Keratinocyte (primary cell): ENCODE measurements around the gene HBP1. TPM values are rescaled to one million over a fixed set of nuclear protein-coding genes. Genes with fewer than 3 reads are reported as not detected.

Source experiments
- DNase-seq: peaks from one replicate; pipeline ENCODE4 v3.0.0-alpha.2; 2011; ENCODE audit warnings: low read depth, missing footprints, low spot score
- FAIRE-seq: peaks from 2 replicates; lab custom pipeline; 2011; peaks lifted over from hg19 to GRCh38; lab: Jason Lieb, UNC
- H2AFZ ChIP-seq: 2 replicates; pipeline ENCODE4 v1.6.0; 2012; ENCODE audit warnings: low read length, control low read depth, inconsistent platforms; ENCODE audit not compliant: control insufficient read depth
- H3K27ac ChIP-seq: 2 replicates; pipeline ENCODE4 v1.5.1; 2011; ENCODE audit warnings: low read length; ENCODE audit not compliant: control insufficient read depth, insufficient read depth
- H3K27me3 ChIP-seq: 3 replicates; pipeline ENCODE4 v1.6.0; 2011; ENCODE audit warnings: low read length; ENCODE audit not compliant: control insufficient read depth, insufficient read depth; ENCODE audit errors: extremely low read depth
- H3K36me3 ChIP-seq, 2 experiments: 2 replicates in 1 of 2; 3 replicates in 1 of 2; pipeline ENCODE4 v1.5.1; 2011; ENCODE audit warnings: low read length in 2 of 2, mild to moderate bottlenecking in 1 of 2; ENCODE audit not compliant: control insufficient read depth in 2 of 2, insufficient read depth in 2 of 2; ENCODE audit errors: extremely low read depth in 1 of 2
- H3K4me1 ChIP-seq: 3 replicates; pipeline ENCODE4 v1.5.1; 2011; ENCODE audit warnings: low read length; ENCODE audit not compliant: control insufficient read depth, insufficient read depth; ENCODE audit errors: extremely low read depth
- H3K4me2 ChIP-seq: 3 replicates; pipeline ENCODE4 v1.6.0; 2011; ENCODE audit warnings: low read depth, low read length; ENCODE audit not compliant: control insufficient read depth, insufficient read depth; ENCODE audit errors: extremely low read depth
- H3K4me3 ChIP-seq, 3 experiments: fragments of 200-600 bp in 1 of 3; sonication (generic) in 1 of 3; 2 replicates in 2 of 3; 3 replicates in 1 of 3; pipeline ENCODE4 v1.5.1; 2011 to 2016; ENCODE audit warnings: low read length in 3 of 3, mild to moderate bottlenecking in 3 of 3, control low read depth in 2 of 3, inconsistent platforms in 1 of 3, low read depth in 1 of 3, mixed read lengths in 1 of 3, mixed run types in 1 of 3, moderate library complexity in 1 of 3; ENCODE audit not compliant: control insufficient read depth in 2 of 3, insufficient read depth in 2 of 3; ENCODE audit errors: extremely low read depth in 1 of 3
- H3K79me2 ChIP-seq: 2 replicates; pipeline ENCODE4 v1.6.0; 2012; ENCODE audit warnings: low read length; ENCODE audit not compliant: control insufficient read depth, insufficient read depth
- H3K9ac ChIP-seq: 3 replicates; pipeline ENCODE4 v1.6.0; 2011; ENCODE audit warnings: low read length; ENCODE audit not compliant: control insufficient read depth, insufficient read depth; ENCODE audit errors: extremely low read depth
- H3K9me1 ChIP-seq: 3 replicates; pipeline ENCODE4 v1.6.0; 2011; ENCODE audit warnings: low read length; ENCODE audit not compliant: control insufficient read depth, insufficient read depth; ENCODE audit errors: extremely low read depth
- H3K9me3 ChIP-seq: 2 replicates; pipeline ENCODE4 v1.5.1; 2012; ENCODE audit warnings: low read depth, low read length; ENCODE audit not compliant: control insufficient read depth
- H4K20me1 ChIP-seq: 3 replicates; pipeline ENCODE4 v1.6.0; 2011; ENCODE audit warnings: low read length; ENCODE audit not compliant: control insufficient read depth, insufficient read depth; ENCODE audit errors: extremely low read depth
- CTCF ChIP-seq, 3 experiments: IDR thresholded peaks in 1 of 3; conservative IDR thresholded peaks in 1 of 3; optimal IDR thresholded peaks in 1 of 3; 2 replicates in 2 of 3; 3 replicates in 1 of 3; pipeline versions ENCODE3 to v1.5.1; 2011; ENCODE audit warnings: low read length in 3 of 3, mild to moderate bottlenecking in 3 of 3, moderate library complexity in 2 of 3, control low read depth in 1 of 3, inconsistent platforms in 1 of 3; ENCODE audit not compliant: insufficient read depth in 2 of 3; ENCODE audit errors: extremely low read depth in 1 of 3
- EZH2 ChIP-seq: IDR thresholded peaks from one replicate; pipeline ENCODE4 v1.6.1; 2012; ENCODE audit warnings: inconsistent platforms, mild to moderate bottlenecking, low read length, moderate library complexity
- dilution Hi-C: fragments of 300-500 bp; cut with MboI; formaldehyde crosslinking; loops from one replicate; pipeline ENCODE4 v1.7.0; 2020; ENCODE audit warnings: low sequenced_read_pairs; ENCODE audit not compliant: extremely low pct_ligation_motif_present
- polyA plus RNA-seq, 5 experiments: library from polyadenylated mRNA; depleted of rRNA in 3 of 5; stranded (reverse) in 3 of 5; stranded (forward) in 1 of 5; unstranded in 1 of 5; fragments of >200 nt; gene quantifications; 1 replicate in 1 of 5; 2 replicates in 3 of 5; 3 replicates in 1 of 5; pipeline versions ENCODE4 v1.2.1 to v1.2.3, GENCODE V29; 2011 to 2012; ENCODE audit warnings: missing spikeins in 2 of 5, low read depth in 1 of 5, low replicate concordance in 1 of 5

The HBP1 gene
- polyA plus RNA-seq, 1 donor (not counting 4 experiments of a cell fraction or from before 2014, with no cell fraction given), result 42.8 TPM

GRCh38 chr7:107165341-107165740, 3.5 kb upstream of the HBP1 start:
- Histone ChIP-seq H3K27me3 (no peaks in the 10 kb centered on the region), H3K4me3 (no peak overlapping the region), H3K9me3 (no peaks in the 10 kb centered on the region), H3K79me2 (peaks cover 5% of the 10 kb centered on the region), H3K36me3 (no peaks in the 10 kb centered on the region), H3K9me1 (no peaks in the 10 kb centered on the region), H3K4me1 (peaks cover 5% of the 10 kb centered on the region), H2AFZ (no peak overlapping the region), H3K27ac (no peak overlapping the region), H3K4me2 (no peak overlapping the region), H4K20me1 (no peaks in the 10 kb centered on the region), H3K9ac (no peak overlapping the region)
- dilution Hi-C loops, result no loop called here
- FAIRE-seq (peak; percentile 34), DNase-seq (no peak)
- TF ChIP-seq EZH2, result no peak

- FAIRE-seq (no peak), DNase-seq (no peak)
- H2AFZ ChIP-seq, result peak overlapping the region; percentile 85
- H4K20me1 ChIP-seq, result no peaks in the 10 kb centered on the region
- peak overlapping the region; percentile 99 for H3K9ac ChIP-seq
- dilution Hi-C loops, result no loop called here
- H3K79me2 ChIP-seq, result peaks cover 18% of the 10 kb centered on the region
- H3K9me3 ChIP-seq, result no peaks in the 10 kb centered on the region
- H3K9me1 ChIP-seq, result no peaks in the 10 kb centered on the region
- no peaks in the 10 kb centered on the region for H3K36me3 ChIP-seq
- H3K4me1 ChIP-seq, result peaks cover 6% of the 10 kb centered on the region
- TF ChIP-seq EZH2 (no peak), CTCF (optimal IDR thresholded peaks at IDR 0.05 in 1 of 3, IDR thresholded peaks at IDR 0.05 in 1 of 3, conservative IDR thresholded peaks at IDR 0.05 in 1 of 3; ENCODE audit: extremely low read depth in 1 of 3, insufficient read depth in 2 of 3, low read length in 3 of 3) (no peak)
- peak overlapping the region; percentile 54 to 92 (median 75) for H3K4me3 ChIP-seq
- H3K27me3 ChIP-seq, result no peaks in the 10 kb centered on the region
- peak overlapping the region; percentile 99 for H3K27ac ChIP-seq
- peak overlapping the region; percentile 98 for H3K4me2 ChIP-seq
Observed at GRCh38 chr7:107166736-107167426, 1.9 kb upstream of the HBP1 start.
